RPMI7951 (cell line): ENCODE results near the gene WDR35. TPM values are rescaled to one million over a fixed set of nuclear protein-coding genes. Genes with fewer than 3 reads are reported as not detected.

ENCODE experiments used
- DNase-seq: peaks from one replicate; pipeline ENCODE4 v3.0.0-alpha.2; 2012; ENCODE audit warnings: low read depth
- total RNA-seq: library from RNA; depleted of rRNA; stranded (reverse); fragments of >200 nt; shearing (Covaris generic); gene quantifications from 2 replicates; pipeline ENCODE4 v1.2.3, GENCODE V29; 2014; rRNA removed

WDR35 gene
- 12.9 and 14.4 TPM in 2 replicates for total RNA-seq

DNA sequence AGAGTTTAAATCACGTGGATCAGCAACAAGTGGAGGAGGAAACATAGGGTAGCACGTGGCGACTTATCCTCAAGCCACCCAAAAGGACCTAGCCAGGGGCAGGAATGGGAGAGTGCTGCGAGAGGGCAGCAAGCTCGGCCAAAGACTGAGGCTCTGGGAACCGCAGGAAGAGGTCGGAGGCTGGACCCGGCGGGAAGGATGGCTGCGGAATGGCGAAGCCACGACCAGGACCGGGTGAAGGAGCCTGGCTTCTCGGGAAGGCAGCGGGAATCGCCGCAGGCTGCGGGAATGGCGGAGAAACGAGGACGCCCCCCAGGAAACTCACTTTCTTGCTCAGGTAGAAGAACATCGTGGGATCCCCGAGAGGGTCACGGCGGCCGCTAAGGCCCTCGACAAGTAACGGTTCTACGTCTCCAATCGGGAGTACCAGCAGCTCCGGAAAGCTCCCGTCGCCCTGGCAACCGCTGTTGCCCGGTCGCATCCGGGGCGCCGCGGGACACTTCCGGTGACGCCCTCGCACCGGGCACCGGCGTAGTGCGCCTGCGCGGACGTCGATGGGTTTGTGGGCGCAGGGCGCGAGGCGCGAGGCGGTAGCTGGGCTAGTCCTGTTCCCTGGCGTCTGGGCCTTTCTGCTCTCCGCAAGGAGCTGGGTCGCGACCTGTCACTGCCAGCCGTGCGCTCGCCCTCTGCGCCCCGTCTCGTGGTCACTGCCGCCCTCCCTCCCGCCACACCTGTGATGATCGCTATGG, at the start of gene WDR35:
Gene WDR35, minus strand, starts transcription at position 439 of the 749 bp plus-strand sequence. Its CDS starts 90 bp downstream, at position 349.
- DNase-seq, result peak; percentile 90

- no peak for DNase-seq
Observed at GRCh38 chr2:20037660-20038059, 47.8 kb upstream of the WDR35 start.

DNA sequence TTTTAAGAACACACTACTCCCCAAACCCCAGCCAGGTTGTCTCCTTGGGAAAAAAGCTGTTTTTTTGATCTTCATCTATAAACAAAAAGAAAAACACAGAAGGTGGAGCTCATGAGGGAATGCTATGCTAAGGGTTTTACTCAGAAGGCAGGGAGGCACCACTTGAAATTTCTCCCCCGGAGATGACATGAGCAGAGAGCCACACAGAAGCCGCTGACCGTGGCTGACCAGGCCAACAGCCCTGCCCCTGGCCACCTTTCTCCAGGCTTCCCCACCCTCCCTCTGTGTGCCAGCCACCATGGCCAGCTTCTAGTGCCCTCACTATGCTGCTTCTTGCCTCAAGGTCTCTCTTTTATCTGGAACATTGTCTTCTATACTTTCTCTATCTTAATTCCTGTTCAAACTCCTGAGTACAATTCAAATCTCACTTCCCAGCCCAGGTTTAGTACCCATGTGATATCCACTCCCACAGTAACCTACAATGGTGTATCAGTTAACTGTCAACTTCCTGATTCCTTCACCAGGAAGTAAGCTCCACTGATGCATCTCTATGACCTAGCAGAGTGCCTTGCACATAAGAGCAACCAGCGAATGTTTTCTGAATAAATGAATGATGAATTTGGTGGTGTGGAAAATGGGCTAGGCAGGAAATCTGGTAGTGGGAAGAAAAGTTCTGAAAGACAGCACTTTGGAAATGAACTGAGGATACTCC, 46.2 kb upstream of the WDR35 start:
- no peak for DNase-seq

GRCh38 chr2:20034821-20035220, 44.9 kb upstream of the WDR35 start:
- DNase-seq, result no peak

DNA sequence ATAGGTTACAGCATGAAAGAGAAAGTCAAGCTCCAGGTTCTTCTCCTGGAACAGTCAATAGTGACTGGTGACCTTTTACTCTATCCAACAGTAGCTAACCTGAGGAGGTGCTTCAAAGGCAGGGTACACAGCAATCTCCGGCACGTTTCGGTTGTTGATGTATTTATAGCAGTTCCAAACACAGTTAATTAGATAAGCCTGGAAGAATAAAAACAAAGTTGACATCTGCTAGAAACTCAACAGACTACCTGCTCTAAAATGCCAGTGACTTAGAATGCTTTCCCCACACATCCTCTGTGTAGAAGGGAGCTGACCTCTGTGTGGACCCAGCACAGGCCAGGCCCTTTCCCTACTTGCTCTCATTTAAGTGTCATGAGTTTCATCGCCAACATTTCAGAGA, 44.3 kb upstream of the WDR35 start:
- no peak for DNase-seq

DNA sequence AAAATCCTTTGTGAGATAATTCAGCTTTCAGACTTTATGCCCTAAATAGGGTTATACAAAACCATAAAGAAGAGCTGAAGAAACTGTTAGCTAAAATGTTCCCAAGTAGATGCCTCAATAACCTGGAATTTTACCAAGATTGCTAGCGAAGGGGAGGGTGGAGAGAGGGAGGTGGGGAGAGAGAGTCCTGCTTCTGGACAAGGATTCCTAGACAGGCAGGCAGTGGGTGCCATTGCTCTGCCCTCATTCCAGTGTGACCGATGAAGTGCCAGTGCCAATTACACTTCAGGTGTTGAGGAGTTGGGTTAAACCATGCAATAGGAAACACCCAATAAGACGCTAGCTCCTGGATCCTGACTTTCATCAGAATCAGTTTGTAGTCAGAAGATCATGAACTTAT, 43.4 kb upstream of the WDR35 start:
- no peak for DNase-seq

DNA sequence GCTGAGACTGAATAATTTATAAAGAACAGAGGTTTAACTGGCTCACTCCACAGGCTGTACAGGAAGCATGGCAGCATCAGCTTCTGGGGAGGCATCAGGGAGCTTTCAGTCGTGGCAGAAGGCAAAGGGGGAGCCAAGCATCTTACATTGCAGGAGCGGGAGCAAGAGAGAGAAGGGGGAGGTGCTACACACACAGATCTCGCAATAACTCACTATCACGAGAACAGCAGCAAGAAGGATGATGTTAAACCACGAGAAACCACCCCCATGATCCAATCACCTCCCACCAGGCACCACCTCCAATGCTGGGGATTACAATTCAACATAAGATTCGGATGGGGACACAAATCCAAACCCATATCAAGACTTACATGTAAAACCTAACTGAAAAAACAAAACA, 40.3 kb upstream of the WDR35 start:
- no peak for DNase-seq

GRCh38 chr2:20027705-20028434, 38.0 kb upstream of the WDR35 start:
- peak; percentile 28 for DNase-seq

DNA sequence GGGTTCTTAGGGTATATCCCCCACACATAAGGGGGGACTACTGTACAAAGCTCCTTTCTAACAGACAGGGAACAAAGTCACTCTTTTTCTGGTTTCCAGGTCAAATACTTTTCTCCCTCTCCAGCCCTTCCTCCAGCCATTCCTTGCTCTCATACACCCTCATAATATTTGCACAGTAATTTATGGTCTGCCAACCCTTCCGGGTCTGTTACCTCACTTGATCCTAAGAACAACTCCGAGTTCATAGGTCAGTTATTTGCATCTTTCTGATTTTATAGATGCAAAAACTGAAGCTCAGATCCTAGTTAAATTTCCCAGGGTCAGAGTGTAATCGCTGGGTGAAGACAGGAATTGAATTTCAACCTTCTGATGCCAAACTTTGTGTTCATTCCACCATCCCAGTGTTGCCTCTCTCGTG, 37.4 kb upstream of the WDR35 start:
- DNase-seq, result no peak

- peak; percentile 18 for DNase-seq
Observed at GRCh38 chr2:20025065-20025786, 35.3 kb upstream of the WDR35 start.

DNA sequence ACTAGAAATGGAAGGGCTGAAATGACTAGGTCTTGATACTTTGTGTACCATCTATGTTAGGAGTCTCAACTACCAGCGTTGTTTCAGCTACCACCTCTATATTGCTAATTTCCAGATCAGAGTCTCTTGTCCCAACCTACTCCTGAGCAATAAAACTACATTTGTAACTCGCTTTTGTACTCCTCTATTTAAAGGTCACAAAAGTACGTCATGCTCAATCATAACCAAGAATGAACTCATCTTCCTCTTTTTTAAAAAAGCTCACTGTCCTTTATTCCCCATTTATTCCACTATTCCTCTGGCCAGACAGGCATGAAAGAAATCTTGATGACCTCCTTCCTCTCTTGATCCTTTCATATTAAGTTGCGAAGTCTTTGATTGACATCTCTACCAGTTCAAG, 33.8 kb upstream of the WDR35 start:
- no peak for DNase-seq

GRCh38 chr2:20021405-20022009, 31.6 kb upstream of the WDR35 start:
- no peak for DNase-seq

- DNase-seq, result no peak
Observed at GRCh38 chr2:20019747-20020146, 29.8 kb upstream of the WDR35 start.

DNA sequence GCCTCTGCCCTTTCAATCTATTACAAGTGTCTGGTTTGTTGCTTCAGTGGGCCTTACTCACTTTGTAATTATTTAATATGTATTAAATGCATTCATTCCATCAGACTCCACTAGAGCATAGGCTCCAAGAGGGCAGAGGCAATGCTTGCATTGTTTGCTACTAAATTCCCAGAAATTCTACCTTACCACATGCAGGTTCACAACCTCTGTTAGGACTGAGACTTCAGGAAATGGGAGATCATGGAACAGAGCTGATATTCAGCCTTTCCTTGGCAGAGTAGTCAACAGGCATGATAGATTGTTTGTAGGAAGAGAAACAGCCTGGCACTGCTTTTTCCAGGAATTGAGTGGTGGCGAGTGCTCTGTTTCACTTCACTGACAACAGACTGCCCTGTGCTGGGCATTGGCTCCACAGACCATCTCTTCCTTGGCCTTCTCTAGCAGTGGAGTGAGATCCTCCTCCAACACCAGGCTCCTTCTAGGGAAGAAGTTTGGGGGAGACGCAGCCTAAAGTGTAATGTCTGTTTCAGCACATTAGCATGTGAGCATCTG, 28.8 kb upstream of the WDR35 start:
- DNase-seq, result no peak

GRCh38 chr2:20016346-20016745, 26.4 kb upstream of the WDR35 start:
- no peak for DNase-seq

- DNase-seq, result peak; percentile 67
Observed at GRCh38 chr2:20015482-20016083, 25.7 kb upstream of the WDR35 start.

- no peak for DNase-seq
Observed at GRCh38 chr2:20013126-20013849, 23.4 kb upstream of the WDR35 start.

GRCh38 chr2:20012282-20013125, 22.6 kb upstream of the WDR35 start, which contains the start of gene MATN3:
TSS of gene MATN3 (minus strand) at chr2:20012668. CDS start at chr2:20012631, 37 bp downstream.
- DNase-seq, result peak; percentile 51

GRCh38 chr2:20012032-20012281, 22.1 kb upstream of the WDR35 start:
- DNase-seq, result no peak
